ENCODE data around the gene NPRL2. TPM values are rescaled to one million over a fixed set of nuclear protein-coding genes. Genes with fewer than 3 reads are reported as not detected.

Gene NPRL2
- total and polyA plus RNA-seq, 2 of the 13 experiments (the other 11 are each of a cell fraction or from before 2014, with no cell fraction given), result 30.6 to 51.4 TPM

DNA sequence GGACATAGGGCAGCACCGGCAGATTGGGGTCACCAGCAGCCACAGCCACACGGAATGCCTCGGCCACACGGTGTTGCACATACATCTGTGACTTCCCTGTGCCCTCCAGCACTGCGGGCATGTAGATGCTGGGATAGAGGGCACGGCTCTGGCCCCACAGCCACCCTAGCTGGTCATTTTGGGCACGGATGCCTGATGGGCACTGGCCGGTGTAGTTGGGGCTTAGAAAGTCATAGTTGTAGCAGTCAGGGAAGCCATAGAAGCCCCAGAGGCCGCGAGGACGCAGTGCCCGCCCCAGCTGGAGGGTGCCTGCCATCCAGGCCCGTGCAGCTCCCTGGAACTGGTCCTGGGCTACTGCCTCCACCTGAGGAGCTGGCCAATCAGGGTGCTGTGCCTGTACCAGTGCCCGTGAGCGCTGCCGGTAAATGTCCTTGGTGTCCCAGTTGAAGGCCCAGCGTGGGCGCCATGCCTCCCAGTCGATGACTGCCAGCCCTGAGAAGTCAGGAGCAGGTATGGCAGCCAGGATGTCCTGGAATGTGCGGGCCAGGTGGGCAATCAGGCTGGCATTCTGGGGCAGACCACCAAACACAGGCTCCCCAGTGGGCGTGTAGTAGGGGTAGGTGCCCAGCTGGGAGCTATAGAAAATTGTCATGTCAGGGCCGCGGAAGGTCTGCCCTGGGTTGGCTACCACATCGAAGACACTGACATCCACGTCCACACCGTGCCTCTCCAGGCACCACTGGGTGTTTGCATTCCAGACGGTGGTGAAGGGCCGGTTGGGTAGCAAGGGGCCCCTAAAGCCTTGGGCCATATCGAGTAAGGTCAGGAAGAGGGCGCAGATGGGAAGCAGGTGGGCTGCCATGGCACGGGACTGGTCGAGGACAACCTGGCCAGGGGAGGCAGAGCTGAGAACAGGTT lies 48.2 kb downstream of the NPRL2 start (continued):
- TF ChIP-seq PTBP1 (IDR thresholded peaks at IDR 0.05; ENCODE audit: low read depth, low read length, poor library complexity, severe bottlenecking), result no peak
- peak; percentile 75; the same call in 1 of the 2 replicates for TF ChIP-seq CCDC6 (CRISPR knock-in tag; IDR thresholded peaks at IDR 0.05)
- TF ChIP-seq, protein P1, sequence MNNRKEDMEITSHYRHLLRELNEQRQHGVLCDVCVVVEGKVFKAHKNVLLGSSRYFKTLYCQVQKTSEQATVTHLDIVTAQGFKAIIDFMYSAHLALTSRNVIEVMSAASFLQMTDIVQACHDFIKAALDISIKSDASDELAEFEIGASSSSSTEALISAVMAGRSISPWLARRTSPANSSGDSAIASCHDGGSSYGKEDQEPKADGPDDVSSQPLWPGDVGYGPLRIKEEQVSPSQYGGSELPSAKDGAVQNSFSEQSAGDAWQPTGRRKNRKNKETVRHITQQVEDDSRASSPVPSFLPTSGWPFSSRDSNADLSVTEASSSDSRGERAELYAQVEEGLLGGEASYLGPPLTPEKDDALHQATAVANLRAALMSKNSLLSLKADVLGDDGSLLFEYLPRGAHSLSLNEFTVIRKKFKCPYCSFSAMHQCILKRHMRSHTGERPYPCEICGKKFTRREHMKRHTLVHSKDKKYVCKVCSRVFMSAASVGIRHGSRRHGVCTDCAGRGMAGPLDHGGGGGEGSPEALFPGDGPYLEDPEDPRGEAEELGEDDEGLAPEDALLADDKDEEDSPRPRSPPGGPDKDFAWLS (CRISPR knock-in tag; IDR thresholded peaks at IDR 0.05; ENCODE audit: borderline replicate concordance), result no peak; the same call in 1 of the 2 replicates
- no peak for TF ChIP-seq HOXD1 (CRISPR knock-in tag; IDR thresholded peaks at IDR 0.05)
- TF ChIP-seq ELF4 (CRISPR knock-in tag; IDR thresholded peaks at IDR 0.05; ENCODE audit: borderline replicate concordance), result peak; percentile 15; the same call in 1 of the 2 replicates
- TF ChIP-seq GLI4 (CRISPR knock-in tag; IDR thresholded peaks at IDR 0.05; ENCODE audit: borderline replicate concordance), result peak; percentile 61; the same call in 1 of the 2 replicates
- no peak for TF ChIP-seq NFYC (CRISPR knock-in tag; IDR thresholded peaks at IDR 0.05)
- TF ChIP-seq, protein P2, sequence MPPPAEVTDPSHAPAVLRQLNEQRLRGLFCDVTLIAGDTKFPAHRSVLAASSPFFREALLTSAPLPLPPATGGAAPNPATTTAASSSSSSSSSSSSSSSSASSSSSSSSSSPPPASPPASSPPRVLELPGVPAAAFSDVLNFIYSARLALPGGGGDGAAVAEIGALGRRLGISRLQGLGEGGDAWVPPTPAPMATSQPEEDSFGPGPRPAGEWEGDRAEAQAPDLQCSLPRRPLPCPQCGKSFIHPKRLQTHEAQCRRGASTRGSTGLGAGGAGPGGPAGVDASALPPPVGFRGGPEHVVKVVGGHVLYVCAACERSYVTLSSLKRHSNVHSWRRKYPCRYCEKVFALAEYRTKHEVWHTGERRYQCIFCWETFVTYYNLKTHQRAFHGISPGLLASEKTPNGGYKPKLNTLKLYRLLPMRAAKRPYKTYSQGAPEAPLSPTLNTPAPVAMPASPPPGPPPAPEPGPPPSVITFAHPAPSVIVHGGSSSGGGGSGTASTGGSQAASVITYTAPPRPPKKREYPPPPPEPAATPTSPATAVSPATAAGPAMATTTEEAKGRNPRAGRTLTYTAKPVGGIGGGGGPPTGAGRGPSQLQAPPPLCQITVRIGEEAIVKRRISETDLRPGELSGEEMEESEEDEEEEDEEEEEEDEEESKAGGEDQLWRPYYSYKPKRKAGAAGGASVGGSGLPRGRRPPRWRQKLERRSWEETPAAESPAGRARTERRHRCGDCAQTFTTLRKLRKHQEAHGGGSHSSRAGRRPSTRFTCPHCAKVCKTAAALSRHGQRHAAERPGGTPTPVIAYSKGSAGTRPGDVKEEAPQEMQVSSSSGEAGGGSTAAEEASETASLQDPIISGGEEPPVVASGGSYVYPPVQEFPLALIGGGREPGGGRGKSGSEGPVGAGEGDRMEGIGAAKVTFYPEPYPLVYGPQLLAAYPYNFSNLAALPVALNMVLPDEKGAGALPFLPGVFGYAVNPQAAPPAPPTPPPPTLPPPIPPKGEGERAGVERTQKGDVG (CRISPR knock-in tag; IDR thresholded peaks at IDR 0.05; ENCODE audit: borderline replicate concordance), result 0 out of 2 replicates have a peak, but pooled peaks have one; percentile 1
- peak; percentile 73; the same call in 1 of the 2 replicates for TF ChIP-seq ZNF737 (CRISPR knock-in tag; IDR thresholded peaks at IDR 0.05; ENCODE audit: borderline replicate concordance)
- TF ChIP-seq KDM5A (IDR thresholded peaks at IDR 0.05; ENCODE audit: borderline replicate concordance, low read length), result peak; percentile 20; the same call in 1 of the 2 replicates
- TF ChIP-seq, protein P3, sequence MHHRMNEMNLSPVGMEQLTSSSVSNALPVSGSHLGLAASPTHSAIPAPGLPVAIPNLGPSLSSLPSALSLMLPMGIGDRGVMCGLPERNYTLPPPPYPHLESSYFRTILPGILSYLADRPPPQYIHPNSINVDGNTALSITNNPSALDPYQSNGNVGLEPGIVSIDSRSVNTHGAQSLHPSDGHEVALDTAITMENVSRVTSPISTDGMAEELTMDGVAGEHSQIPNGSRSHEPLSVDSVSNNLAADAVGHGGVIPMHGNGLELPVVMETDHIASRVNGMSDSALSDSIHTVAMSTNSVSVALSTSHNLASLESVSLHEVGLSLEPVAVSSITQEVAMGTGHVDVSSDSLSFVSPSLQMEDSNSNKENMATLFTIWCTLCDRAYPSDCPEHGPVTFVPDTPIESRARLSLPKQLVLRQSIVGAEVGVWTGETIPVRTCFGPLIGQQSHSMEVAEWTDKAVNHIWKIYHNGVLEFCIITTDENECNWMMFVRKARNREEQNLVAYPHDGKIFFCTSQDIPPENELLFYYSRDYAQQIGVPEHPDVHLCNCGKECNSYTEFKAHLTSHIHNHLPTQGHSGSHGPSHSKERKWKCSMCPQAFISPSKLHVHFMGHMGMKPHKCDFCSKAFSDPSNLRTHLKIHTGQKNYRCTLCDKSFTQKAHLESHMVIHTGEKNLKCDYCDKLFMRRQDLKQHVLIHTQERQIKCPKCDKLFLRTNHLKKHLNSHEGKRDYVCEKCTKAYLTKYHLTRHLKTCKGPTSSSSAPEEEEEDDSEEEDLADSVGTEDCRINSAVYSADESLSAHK (CRISPR knock-in tag; IDR thresholded peaks at IDR 0.05; ENCODE audit: borderline replicate concordance), result no peak
- TF ChIP-seq TCF7 (IDR thresholded peaks at IDR 0.05; ENCODE audit: low read depth), result no peak
- no peak for TF ChIP-seq SNAPC2 (CRISPR knock-in tag; IDR thresholded peaks at IDR 0.05)
- TF ChIP-seq, protein P4, sequence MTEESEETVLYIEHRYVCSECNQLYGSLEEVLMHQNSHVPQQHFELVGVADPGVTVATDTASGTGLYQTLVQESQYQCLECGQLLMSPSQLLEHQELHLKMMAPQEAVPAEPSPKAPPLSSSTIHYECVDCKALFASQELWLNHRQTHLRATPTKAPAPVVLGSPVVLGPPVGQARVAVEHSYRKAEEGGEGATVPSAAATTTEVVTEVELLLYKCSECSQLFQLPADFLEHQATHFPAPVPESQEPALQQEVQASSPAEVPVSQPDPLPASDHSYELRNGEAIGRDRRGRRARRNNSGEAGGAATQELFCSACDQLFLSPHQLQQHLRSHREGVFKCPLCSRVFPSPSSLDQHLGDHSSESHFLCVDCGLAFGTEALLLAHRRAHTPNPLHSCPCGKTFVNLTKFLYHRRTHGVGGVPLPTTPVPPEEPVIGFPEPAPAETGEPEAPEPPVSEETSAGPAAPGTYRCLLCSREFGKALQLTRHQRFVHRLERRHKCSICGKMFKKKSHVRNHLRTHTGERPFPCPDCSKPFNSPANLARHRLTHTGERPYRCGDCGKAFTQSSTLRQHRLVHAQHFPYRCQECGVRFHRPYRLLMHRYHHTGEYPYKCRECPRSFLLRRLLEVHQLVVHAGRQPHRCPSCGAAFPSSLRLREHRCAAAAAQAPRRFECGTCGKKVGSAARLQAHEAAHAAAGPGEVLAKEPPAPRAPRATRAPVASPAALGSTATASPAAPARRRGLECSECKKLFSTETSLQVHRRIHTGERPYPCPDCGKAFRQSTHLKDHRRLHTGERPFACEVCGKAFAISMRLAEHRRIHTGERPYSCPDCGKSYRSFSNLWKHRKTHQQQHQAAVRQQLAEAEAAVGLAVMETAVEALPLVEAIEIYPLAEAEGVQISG (CRISPR knock-in tag; IDR thresholded peaks at IDR 0.05), result 0 out of 2 replicates have a peak, but pooled peaks have one; percentile 4
- no peak for TF ChIP-seq RAD51 (IDR thresholded peaks at IDR 0.05; ENCODE audit: borderline replicate concordance)
- no peak for TF ChIP-seq SKI (IDR thresholded peaks at IDR 0.05; ENCODE audit: partially characterized antibody)
- peak; percentile 8; the same call in 1 of the 2 replicates for TF ChIP-seq ZNF558 (CRISPR knock-in tag; IDR thresholded peaks at IDR 0.05; ENCODE audit: borderline replicate concordance)

Data from HepG2 (cell line).